Stimulated activated naive CD8-positive, alpha-beta T cell treated with anti-CD3 and anti-CD28 coated beads, Interleukin-15, Interleukin-2, amounts not matched to agents 100 ng/mL and 50 ng/mL, for 24 hours (primary cell): Measurements from ENCODE around the gene C1orf174.

ENCODE experiments used
- H3K27ac Mint-ChIP-seq: one replicate; pipeline ENCODE4 v1.8.0; 2021; ENCODE audit warnings: mild to moderate bottlenecking, mixed read lengths
- H3K27me3 Mint-ChIP-seq: one replicate; pipeline ENCODE4 v1.8.0; 2021; ENCODE audit warnings: mixed read lengths
- H3K36me3 Mint-ChIP-seq: one replicate; pipeline ENCODE4 v1.8.0; 2021; ENCODE audit warnings: low read depth, mixed read lengths
- H3K4me1 Mint-ChIP-seq: one replicate; pipeline ENCODE4 v1.8.0; 2021; ENCODE audit warnings: low read depth, mixed read lengths
- H3K4me3 Mint-ChIP-seq: one replicate; pipeline ENCODE4 v1.8.0; 2021; ENCODE audit warnings: mild to moderate bottlenecking, mixed read lengths
- H3K9me3 Mint-ChIP-seq: one replicate; pipeline ENCODE4 v1.8.0; 2021; ENCODE audit warnings: mixed read lengths

Gene C1orf174

DNA sequence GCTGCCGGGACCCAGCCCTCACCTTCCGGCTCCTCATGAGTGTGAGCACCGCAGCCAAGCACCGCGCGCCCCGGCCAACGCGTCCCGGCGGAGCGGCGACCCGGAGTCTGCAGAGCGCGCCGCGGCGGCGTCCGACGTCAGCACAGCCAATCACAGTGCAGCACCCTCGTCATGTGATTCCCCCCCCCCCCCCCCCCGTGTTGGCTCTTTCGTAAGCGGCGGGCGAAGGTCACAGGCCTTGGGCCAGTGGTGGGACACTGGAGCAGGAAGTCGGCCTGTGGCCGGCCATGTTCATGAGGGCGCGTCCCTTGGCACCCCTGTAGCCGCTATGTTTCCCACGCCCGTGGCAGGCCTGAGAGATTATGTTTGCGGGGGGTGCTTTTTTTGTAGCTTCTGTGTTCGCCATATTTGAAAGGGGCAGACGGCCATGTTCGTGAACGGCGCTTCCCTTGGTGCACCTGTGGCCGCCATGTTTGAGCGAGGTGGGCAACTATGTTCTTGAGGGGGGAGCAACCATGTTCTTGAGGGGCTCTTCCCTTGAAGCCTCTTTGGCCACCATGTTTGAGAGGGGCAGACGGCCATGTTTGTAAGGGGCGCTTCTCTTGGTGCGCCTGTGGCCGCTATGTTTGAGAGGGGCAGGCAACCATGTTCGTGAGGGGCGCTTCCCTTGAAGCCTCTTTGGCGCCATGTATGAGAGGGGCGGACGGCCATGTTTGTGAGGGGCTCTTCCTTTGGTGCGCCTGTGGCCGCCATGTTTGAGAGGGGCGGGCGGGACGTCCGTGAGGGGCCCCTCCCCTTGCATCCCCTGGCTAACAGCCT is at the start of gene C1orf174:
C1orf174 (minus strand) TSS at position 123 of the 819 bp plus-strand sequence; CDS start at position 37, 86 bp downstream.
- peaks cover 25% of the 10 kb centered on the region for H3K36me3 Mint-ChIP-seq
- peak within 1 kb of the TSS; percentile 90 for H3K4me3 Mint-ChIP-seq
- peaks cover 51% of the 10 kb centered on the region for H3K4me1 Mint-ChIP-seq
- peak within 1 kb of the TSS; percentile 95 for H3K27ac Mint-ChIP-seq
- peaks cover 4% of the 10 kb centered on the region for H3K9me3 Mint-ChIP-seq
- H3K27me3 Mint-ChIP-seq = no peaks in the 10 kb centered on the region

DNA sequence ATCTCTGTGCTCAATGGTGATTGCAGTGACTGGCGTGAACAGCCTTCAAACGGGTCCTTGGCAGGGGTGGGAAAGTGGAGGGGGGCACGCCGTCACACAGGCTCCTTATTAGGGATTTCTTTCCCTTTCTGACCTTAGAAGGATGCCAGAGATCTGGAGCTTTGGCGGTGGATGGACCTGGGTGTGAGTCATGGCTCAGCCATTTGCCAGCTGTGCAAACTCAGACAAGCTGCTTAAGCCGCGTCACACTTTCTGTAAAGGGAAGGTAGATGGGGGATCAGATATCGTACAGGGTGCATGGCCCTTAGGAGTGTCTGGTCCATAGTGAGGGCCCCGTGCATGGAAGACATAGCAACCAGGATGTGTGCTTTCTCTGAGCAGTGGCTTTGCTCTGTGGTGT is 48.3 kb upstream of the C1orf174 start:
- H3K27ac Mint-ChIP-seq = no peak overlapping the region
- H3K4me3 Mint-ChIP-seq = no peak overlapping the region
- peaks cover 4% of the 10 kb centered on the region for H3K9me3 Mint-ChIP-seq
- H3K4me1 Mint-ChIP-seq = no peaks in the 10 kb centered on the region
- H3K27me3 Mint-ChIP-seq = peaks cover 12% of the 10 kb centered on the region
- no peaks in the 10 kb centered on the region for H3K36me3 Mint-ChIP-seq

DNA sequence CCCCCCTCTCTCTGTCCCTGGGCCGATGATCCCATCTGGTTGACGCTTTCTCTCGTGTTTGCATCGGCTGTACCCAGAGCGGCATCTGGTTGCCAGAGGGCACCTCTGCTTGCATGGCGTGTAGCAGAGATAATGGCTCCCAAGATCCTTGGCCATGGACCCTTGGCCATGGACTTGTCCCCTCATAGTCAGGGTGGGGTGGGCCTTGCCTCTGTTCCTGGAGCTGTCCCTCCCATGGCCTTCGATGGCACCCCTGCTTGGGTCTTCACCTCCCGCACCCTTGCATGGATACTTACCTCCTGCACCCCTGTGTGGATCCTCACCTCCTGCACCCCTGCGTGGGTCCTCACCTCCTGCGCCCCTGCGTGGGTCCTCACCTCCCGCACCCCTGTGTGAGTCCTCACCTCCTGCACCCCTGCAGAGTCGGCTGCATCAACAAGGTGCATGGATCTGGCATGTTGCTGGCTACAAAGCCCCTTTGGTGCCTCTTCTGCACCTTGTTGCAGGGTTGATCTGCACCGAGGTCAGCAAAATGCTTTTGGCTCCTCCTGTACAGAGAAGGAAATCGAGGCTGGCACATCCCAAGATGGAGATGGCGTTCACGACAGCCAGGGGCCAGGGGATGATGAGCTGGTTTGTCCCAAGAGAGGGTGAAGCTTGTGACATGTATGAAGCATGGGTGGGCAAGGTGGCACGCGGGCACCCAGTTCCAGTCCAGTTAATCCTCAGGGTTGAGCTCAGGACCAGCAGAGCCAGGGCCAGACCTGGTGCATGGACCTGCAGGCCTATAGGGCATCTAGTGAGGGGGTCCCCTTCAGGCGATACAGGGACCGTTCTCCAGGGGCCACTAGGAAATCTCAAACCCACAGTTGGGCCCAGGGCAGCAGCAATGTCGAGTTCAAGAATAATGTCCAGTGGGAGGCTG is 46.1 kb upstream of the C1orf174 start:
- H3K27me3 Mint-ChIP-seq = peaks cover 12% of the 10 kb centered on the region
- H3K36me3 Mint-ChIP-seq = no peaks in the 10 kb centered on the region
- H3K4me1 Mint-ChIP-seq = no peaks in the 10 kb centered on the region
- H3K27ac Mint-ChIP-seq = no peak overlapping the region
- no peak overlapping the region for H3K4me3 Mint-ChIP-seq
- peaks cover 4% of the 10 kb centered on the region for H3K9me3 Mint-ChIP-seq

DNA sequence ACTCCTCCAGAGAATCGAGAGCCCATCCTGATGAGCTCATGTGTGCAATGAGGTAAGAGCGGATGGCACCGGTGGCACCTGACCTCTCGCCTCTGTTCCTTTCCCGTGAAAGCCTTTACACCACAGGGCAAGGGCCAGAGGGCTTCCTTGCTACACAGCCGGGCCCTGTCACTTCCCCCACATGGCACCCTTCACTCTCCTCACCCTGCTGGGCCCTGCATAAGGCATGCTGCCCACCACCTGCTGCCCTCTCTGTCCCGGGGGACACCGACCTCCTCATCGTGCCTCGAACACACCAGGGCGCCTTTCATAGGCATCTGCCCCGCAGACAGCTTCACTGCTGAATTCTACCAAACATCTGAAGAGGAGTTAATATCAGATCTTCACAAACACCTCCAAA is 45.1 kb upstream of the C1orf174 start:
- Mint-ChIP-seq H3K4me1 (no peaks in the 10 kb centered on the region), H3K4me3 (no peak overlapping the region), H3K36me3 (no peaks in the 10 kb centered on the region), H3K27me3 (peaks cover 8% of the 10 kb centered on the region), H3K27ac (no peak overlapping the region), H3K9me3 (peaks cover 2% of the 10 kb centered on the region)

DNA sequence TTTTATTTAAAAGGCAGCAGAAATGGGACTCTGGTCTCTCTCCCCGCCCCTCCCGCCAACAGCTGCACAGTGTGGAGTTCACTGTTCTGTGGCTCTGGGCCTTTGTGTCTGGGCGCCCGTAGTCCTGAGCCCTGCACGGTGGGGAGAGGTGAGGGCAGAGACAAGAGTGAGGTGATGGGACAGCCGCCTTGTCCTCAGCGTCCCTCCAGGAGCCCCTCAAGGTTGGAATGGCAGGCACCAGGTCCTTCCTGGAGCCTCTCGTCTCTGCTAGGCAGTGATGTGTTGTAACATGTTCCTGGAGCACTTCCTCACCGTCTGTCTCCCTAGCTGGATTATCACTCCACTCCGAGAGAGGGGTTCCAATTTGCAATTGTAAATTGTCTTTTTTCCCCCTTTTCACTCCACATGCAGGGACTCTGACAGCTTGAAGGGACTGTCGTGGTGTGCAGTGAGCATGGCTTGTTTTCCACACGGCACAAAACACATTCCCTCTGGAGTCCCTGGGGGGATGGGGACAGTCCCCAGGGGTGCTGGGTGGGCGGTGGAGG is 44.6 kb upstream of the C1orf174 start:
- no peaks in the 10 kb centered on the region for H3K9me3 Mint-ChIP-seq
- no peaks in the 10 kb centered on the region for H3K36me3 Mint-ChIP-seq
- peaks cover 6% of the 10 kb centered on the region for H3K27me3 Mint-ChIP-seq

DNA sequence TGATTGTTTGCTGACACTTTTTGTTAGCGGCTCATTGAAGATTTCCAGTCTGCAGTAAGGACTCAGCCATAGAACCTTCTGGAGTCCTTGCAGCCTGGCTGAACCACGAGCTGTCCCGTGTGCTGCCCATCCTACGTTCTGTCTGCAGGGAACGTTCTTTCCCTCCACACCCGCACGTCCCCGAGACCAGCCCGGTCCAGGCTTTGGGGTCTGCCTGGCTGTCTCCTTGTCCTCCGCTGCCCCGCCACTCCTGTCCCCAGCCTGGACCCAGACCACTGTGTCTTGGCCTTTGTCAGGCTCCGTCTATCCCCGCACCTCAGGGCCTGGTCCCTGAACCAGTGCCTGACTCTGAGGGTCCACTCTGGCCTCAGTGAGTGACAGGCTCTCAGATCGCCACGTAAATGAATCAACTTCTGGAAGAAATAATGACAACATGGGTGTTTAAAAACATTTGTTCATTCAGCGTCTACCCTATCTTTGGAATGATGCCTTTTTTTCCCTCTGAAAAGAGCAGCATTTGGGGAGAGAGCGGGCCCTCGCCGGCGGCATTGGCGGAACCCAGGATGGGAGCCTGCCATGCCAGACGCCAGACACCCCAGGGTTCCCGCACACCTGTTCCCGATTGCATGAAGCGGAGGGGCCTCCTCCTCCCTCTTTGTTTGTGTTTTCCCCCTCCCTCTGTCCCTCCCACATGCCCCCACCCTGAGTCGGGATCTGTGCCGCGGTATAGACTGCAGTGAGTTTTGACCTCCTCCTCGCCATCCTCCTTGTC is 43.9 kb upstream of the C1orf174 start:
- Mint-ChIP-seq H3K36me3 (no peaks in the 10 kb centered on the region), H3K4me1 (no peaks in the 10 kb centered on the region), H3K27ac (no peak overlapping the region), H3K9me3 (no peaks in the 10 kb centered on the region), H3K4me3 (no peak overlapping the region), H3K27me3 (peaks cover 6% of the 10 kb centered on the region)

More for the DNA sequence above, 44.6 kb upstream of the C1orf174 start:
- Mint-ChIP-seq H3K4me1 (no peaks in the 10 kb centered on the region), H3K4me3 (no peak overlapping the region), H3K27ac (no peak overlapping the region)

DNA sequence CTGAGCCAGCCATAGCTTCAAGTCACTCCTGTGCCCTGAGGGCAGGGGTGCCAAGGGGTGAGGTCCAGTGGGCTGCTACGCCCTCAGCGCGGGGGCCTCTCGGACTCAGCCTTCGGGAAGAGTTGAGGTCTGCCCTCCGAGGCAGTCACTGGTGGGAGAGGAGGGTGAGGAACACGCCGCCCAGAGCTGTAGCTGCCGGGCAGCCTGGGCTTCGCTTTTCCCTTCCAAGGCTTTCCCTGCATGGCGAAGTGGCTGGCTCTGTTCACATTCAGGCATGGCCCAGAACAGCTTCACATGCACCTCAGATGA is 43.0 kb upstream of the C1orf174 start:
- H3K36me3 Mint-ChIP-seq = no peaks in the 10 kb centered on the region
- no peak overlapping the region for H3K27ac Mint-ChIP-seq
- no peak overlapping the region for H3K4me3 Mint-ChIP-seq
- H3K27me3 Mint-ChIP-seq = peaks cover 6% of the 10 kb centered on the region
- no peaks in the 10 kb centered on the region for H3K4me1 Mint-ChIP-seq
- no peaks in the 10 kb centered on the region for H3K9me3 Mint-ChIP-seq

DNA sequence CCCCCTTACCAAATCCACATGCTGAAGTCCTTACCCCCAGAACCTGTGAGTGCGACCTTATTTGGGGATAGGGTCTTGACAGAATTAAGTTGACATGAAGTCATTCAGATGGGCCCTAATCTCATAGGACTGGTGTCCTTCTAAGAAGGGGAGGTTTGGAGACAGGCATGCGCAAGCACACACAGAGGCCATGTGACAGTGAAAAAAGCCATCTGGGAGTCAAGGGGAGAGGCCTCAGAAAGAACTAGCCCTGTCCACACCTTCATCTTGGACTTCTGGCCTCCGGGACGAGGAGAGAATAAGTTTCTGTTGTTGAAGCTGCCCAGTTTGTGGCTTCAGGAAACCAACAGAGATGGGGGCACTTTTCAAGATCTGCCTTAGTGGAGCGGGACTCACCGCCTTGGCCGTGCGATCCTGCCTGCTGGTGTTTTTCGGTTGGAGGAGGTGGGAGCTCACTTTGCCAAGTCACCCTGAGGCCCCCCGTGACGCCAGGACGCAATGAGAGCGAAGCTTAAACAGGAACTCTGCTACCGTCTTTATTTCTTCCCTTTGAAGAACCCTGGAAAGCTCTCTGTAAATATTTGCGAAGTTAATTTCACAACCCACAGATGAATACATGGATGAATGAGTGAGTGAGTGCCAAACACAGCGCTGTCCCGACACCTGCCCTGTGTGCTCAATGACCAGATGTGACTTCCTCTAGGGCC is 42.5 kb upstream of the C1orf174 start:
- no peaks in the 10 kb centered on the region for H3K4me1 Mint-ChIP-seq
- H3K9me3 Mint-ChIP-seq = no peaks in the 10 kb centered on the region
- H3K36me3 Mint-ChIP-seq = no peaks in the 10 kb centered on the region
- H3K27ac Mint-ChIP-seq = no peak overlapping the region
- no peak overlapping the region for H3K4me3 Mint-ChIP-seq
- peaks cover 6% of the 10 kb centered on the region for H3K27me3 Mint-ChIP-seq

DNA sequence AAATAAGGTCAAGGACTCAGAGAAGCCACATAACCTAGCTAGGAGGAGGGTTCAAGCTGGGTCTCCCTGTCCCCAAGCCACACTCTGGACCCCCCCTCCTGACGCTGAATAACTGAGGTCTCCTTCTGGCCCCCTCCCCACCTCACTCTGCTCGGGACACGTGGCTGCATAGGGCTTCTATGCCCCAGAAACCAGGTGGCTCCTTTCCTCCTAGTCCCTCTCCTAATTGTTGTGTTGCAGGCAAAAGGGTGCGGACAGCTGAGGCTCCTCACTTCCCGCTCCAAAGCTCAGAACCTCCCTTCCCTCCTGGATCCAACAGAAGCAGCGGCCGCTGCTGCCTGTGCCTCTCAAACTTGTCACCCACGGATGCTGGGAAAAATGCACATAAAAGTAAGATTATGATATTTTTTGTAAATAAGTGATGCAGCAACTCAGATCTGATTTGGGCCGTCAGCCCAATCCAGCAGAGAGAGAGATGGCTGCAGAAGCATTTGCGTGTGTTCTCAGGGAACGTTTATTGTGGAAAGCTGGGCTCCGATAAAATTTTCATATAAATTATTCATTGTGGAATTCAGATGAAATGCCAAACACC is 40.8 kb upstream of the C1orf174 start:
- no peaks in the 10 kb centered on the region for H3K4me1 Mint-ChIP-seq
- H3K27ac Mint-ChIP-seq = no peak overlapping the region
- H3K4me3 Mint-ChIP-seq = no peak overlapping the region
- H3K36me3 Mint-ChIP-seq = no peaks in the 10 kb centered on the region
- H3K9me3 Mint-ChIP-seq = peaks cover 3% of the 10 kb centered on the region
- peaks cover 9% of the 10 kb centered on the region for H3K27me3 Mint-ChIP-seq

DNA sequence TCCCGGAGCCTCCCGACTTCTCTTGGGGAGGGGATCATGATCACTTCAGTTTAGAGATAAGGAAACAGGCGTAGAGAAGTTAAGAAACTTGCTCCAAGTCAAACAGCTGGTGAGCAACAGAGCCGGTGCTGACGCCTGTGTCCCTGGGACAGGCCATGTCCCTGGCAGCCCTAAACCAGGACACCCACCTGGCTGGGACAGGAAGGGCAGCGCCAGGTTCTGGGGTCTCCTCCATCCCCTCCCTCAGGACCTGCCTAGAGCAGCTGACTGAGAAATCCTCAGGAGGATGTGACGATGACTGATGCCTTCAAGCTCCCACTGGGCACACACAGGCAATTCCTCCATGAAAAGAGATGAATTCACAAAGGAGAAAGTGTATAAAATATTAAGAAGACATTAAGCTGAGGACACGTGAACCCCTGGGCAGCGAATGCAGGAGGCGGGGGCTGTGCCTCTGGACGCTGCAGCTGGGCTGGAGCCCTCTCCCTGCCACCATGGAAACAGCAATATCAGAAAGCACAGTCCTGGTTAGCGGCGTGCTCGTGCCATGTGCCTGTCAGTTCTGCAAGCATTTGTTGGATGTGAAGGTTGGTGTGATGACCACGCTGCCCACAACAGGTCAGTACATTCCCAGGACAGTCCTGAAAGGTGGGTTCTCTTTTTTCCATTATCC is 40.1 kb upstream of the C1orf174 start:
- H3K9me3 Mint-ChIP-seq = peaks cover 3% of the 10 kb centered on the region
- H3K27ac Mint-ChIP-seq = no peak overlapping the region
- H3K27me3 Mint-ChIP-seq = peaks cover 9% of the 10 kb centered on the region
- H3K36me3 Mint-ChIP-seq = no peaks in the 10 kb centered on the region
- no peak overlapping the region for H3K4me3 Mint-ChIP-seq
- no peaks in the 10 kb centered on the region for H3K4me1 Mint-ChIP-seq

DNA sequence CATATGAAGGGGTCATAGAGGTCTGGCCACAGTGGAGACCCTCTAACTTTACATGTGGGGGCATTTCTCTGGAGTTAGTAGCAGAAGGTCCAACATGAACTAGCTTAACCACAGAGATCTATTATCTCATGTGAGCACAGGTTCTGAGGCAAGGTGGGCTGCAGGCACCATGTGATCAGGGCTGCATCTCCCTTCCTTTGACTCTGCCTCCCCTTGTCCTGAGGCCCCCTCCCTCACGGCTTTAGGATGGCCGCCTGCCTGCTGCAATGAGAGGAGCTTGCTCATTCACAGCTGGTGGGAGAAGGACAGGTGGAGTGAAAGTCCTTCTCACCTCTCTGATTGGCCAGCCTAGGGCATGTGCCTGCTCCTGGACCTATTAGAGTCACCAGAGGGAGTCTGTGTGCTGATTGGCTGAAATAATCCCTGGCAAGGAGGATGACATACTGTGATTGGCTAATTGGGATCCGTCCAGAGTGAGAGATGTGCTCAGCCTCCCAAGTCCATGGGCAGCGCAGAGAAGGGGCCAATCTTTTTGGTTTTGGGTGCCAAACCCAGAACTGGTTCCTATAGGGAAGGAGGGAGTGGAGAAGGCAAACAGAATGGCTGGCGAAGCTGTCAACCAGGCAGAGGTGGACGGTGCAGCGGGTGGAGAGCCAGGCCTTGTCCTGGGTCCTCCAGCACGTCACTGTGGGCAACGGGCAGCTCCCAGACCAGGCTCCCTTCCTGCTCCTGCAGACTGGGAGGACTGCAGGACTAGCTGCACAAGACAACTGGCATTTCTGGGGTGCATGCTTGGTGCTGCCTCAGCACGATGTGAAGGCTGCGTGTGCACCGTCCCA is 39.4 kb upstream of the C1orf174 start:
- Mint-ChIP-seq H3K4me3 (no peak overlapping the region), H3K36me3 (no peaks in the 10 kb centered on the region), H3K27me3 (peaks cover 12% of the 10 kb centered on the region), H3K4me1 (no peaks in the 10 kb centered on the region), H3K27ac (no peak overlapping the region), H3K9me3 (peaks cover 3% of the 10 kb centered on the region)

DNA sequence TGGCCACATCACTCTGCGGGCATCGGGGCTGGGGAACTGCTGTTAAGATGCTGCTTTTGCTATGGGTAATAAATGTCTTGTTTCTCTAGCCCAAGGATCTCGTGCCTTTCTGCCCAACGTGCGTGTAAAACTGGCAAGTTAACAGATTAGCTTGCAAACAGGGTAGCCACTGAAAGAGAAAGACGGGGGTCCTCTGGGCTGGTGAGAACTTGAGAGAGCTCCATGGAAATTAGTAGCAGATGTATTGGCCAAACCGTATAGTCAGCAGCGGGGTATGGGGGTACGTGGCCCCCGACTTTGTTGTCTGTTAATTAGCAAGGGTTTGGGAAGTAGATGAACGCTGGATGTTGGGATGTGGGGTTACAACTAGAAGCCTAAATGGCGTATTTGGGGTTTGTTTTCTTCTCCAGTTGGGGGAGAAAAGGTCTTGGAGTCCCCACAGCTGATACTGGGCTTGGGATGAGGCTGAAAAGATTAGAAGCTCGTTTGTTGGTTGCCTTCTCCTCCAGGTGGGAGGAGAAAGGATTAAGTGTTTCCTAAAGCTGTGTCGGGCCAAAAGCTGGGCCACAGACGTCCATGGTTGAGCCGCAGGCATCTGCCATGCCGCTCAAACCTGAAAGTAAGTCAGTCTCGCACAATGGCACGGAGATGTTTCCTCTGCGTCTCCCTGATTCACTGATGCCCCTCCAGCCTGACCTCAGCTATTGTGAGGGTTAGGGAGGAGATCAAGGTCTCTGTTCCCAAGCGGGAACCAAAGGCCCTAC is 32.3 kb upstream of the C1orf174 start:
- Mint-ChIP-seq H3K27me3 (peaks cover 13% of the 10 kb centered on the region), H3K9me3 (peaks cover 18% of the 10 kb centered on the region), H3K36me3 (no peaks in the 10 kb centered on the region), H3K4me1 (no peaks in the 10 kb centered on the region), H3K4me3 (no peak overlapping the region), H3K27ac (no peak overlapping the region)
